MV-4-11 (cell line): Measurements from ENCODE around the gene RAE1.
A peak's percentile ranks its signal among the peaks of the same experiment; 100 is the strongest.
"Not testable (repeated sequence)": the region's sequence is repeated elsewhere in the genome, so short reads cannot be mapped to it uniquely, and the experiment has no call there.

Source experiments
- DNase-seq: peaks from one replicate; lab custom pipeline; 2025; lab: John Stamatoyannopoulos, UW

The RAE1 gene

GRCh38 chr20:57326667-57327455 lies 24.2 kb upstream of the RAE1 start:
- DNase-seq = no peak

- no peak for DNase-seq
Observed at GRCh38 chr20:57327820-57328219, 23.2 kb upstream of the RAE1 start.

GRCh38 chr20:57329608-57330221 lies 21.3 kb upstream of the RAE1 start, which contains the start of gene SPO11:
Gene SPO11, plus strand, starts transcription at chr20:57329803. Its CDS starts 65 bp downstream, at chr20:57329868.
- no peak for DNase-seq

GRCh38 chr20:57330998-57331397 lies 20.1 kb upstream of the RAE1 start:
- peak; percentile 56 for DNase-seq

- DNase-seq = no peak
Observed at GRCh38 chr20:57332105-57333089, 18.7 kb upstream of the RAE1 start.

- no peak for DNase-seq
Observed at GRCh38 chr20:57335392-57335791, 15.7 kb upstream of the RAE1 start.

- DNase-seq = no peak
Observed at GRCh38 chr20:57341663-57342062, 9.4 kb upstream of the RAE1 start.

- no peak for DNase-seq
Observed at GRCh38 chr20:57342829-57343228, 8.2 kb upstream of the RAE1 start.

GRCh38 chr20:57346477-57346876 lies 4.6 kb upstream of the RAE1 start:
- DNase-seq = peak; percentile 63

GRCh38 chr20:57347393-57347792 lies 3.7 kb upstream of the RAE1 start:
- no peak for DNase-seq

- not testable (repeated sequence) for DNase-seq
Observed at GRCh38 chr20:57348200-57348921, 2.7 kb upstream of the RAE1 start.

GRCh38 chr20:57348922-57349574 lies 2.0 kb upstream of the RAE1 start:
- not testable (repeated sequence) for DNase-seq

- no peak for DNase-seq
Observed at GRCh38 chr20:57350081-57350710, 859 bp upstream of the RAE1 start.

GRCh38 chr20:57350726-57351041 lies 371 bp upstream of the RAE1 start:
- not testable (repeated sequence) for DNase-seq

GRCh38 chr20:57352305-57352704 lies 1.2 kb downstream of the RAE1 start:
- DNase-seq = no peak

GRCh38 chr20:57353351-57353750 lies 2.3 kb downstream of the RAE1 start:
- DNase-seq = no peak

- no peak for DNase-seq
Observed at GRCh38 chr20:57361517-57361916, 10.5 kb downstream of the RAE1 start.

GRCh38 chr20:57364451-57364850 lies 13.4 kb downstream of the RAE1 start:
- DNase-seq = no peak

GRCh38 chr20:57369596-57369995 lies 18.5 kb downstream of the RAE1 start:
- DNase-seq = peak; percentile 63

- DNase-seq = no peak
Observed at GRCh38 chr20:57370316-57370715, 19.3 kb downstream of the RAE1 start.

GRCh38 chr20:57371363-57371762 lies 20.3 kb downstream of the RAE1 start:
- DNase-seq = no peak
